IMR-90 (cell line): Measurements from ENCODE around the gene MBD3L4. TPM values are rescaled to one million over a fixed set of nuclear protein-coding genes. Genes with fewer than 3 reads are reported as not detected.

Experiments
- ATAC-seq: fragments of 200-7000 bp; cut with Tn5 transposase; 2 replicates; pipeline ENCODE4 v1.9.1; 2020; ENCODE audit warnings: low read depth, mild to moderate bottlenecking, moderate library complexity
- BruUV-seq: library from RNA; stranded (reverse); fragments of 400-500 nt; replicated peaks from 2 replicates; lab custom pipeline; 2021; lab: Mats Ljungman, UMichigan
- CTCF ChIA-PET: fragments of 300-600 bp; formaldehyde crosslinking; extraction: SDS; loops from one replicate; lab custom pipeline; 2021; ENCODE audit warnings: antibody characterized with exemption; lab: Yijun Ruan, JAX
- POLR2A ChIA-PET: fragments of 300-600 bp; sonication (Branson Sonifier 250); formaldehyde crosslinking; loops from one replicate; lab custom pipeline; 2022; ENCODE audit warnings: antibody characterized with exemption; ENCODE audit not compliant: unreplicated experiment; lab: Charles Lee
- DNase-seq: peaks from one replicate; pipeline ENCODE4 v3.0.0; 2013
- H2AFZ ChIP-seq: replicated peaks from 2 replicates; pipeline ENCODE3; 2013; ENCODE audit warnings: low read length, mild to moderate bottlenecking; ENCODE audit not compliant: poor library complexity
- H2AK5ac ChIP-seq: 2 replicates; pipeline ENCODE4 v1.6.1; 2013; ENCODE audit warnings: low read depth, low read length, inconsistent platforms
- H2AK9ac ChIP-seq: replicated peaks from 2 replicates; pipeline ENCODE3; 2013; ENCODE audit warnings: mild to moderate bottlenecking, low read depth, low read length, moderate library complexity; ENCODE audit not compliant: poor library complexity
- H2BK120ac ChIP-seq: 2 replicates; pipeline ENCODE4 v1.6.1; 2013; ENCODE audit warnings: low read depth, low read length, inconsistent platforms
- H2BK15ac ChIP-seq: 3 replicates; pipeline ENCODE4 v1.6.1; 2013; ENCODE audit warnings: low read depth, low read length, inconsistent platforms
- H2BK20ac ChIP-seq: 2 replicates; pipeline ENCODE4 v1.6.1; 2013; ENCODE audit warnings: low read depth, mild to moderate bottlenecking, inconsistent platforms, low read length, moderate library complexity
- H2BK5ac ChIP-seq: 2 replicates; pipeline ENCODE4 v1.6.1; 2013; ENCODE audit warnings: mild to moderate bottlenecking, low read depth, low read length, inconsistent platforms; ENCODE audit not compliant: poor library complexity, severe bottlenecking
- H3K14ac ChIP-seq: replicated peaks from 2 replicates; pipeline ENCODE4 v1.6.1; 2013; ENCODE audit warnings: low read depth, low read length, inconsistent platforms
- H3K18ac ChIP-seq: 2 replicates; pipeline ENCODE4 v1.6.1; 2013; ENCODE audit warnings: low read depth, low read length, control low read depth
- H3K23ac ChIP-seq: 2 replicates; pipeline ENCODE4 v1.6.1; 2013; ENCODE audit warnings: low read depth, low read length, inconsistent platforms
- H3K27ac ChIP-seq: 2 replicates; pipeline ENCODE4 v1.5.1; 2013; ENCODE audit warnings: mild to moderate bottlenecking, control low read depth, low read length; ENCODE audit not compliant: insufficient read depth
- H3K27me3 ChIP-seq: 2 replicates; pipeline ENCODE4 v1.6.1; 2013; ENCODE audit warnings: low read length; ENCODE audit not compliant: control insufficient read depth, insufficient read depth
- H3K36me3 ChIP-seq: 2 replicates; pipeline ENCODE4 v1.6.1; 2013; ENCODE audit warnings: low read length, mixed read lengths; ENCODE audit not compliant: control insufficient read depth, insufficient read depth
- H3K4ac ChIP-seq: 2 replicates; pipeline ENCODE4 v1.6.1; 2013; ENCODE audit warnings: low read depth, low read length, inconsistent platforms
- H3K4me1 ChIP-seq: 2 replicates; pipeline ENCODE4 v1.6.1; 2013; ENCODE audit warnings: low read length, mixed read lengths; ENCODE audit not compliant: control insufficient read depth, insufficient read depth
- H3K4me2 ChIP-seq: 2 replicates; pipeline ENCODE4 v1.6.1; 2013; ENCODE audit warnings: low read depth, mild to moderate bottlenecking, control low read depth, low read length, moderate library complexity
- H3K4me3 ChIP-seq: 2 replicates; pipeline ENCODE4 v1.5.1; 2013; ENCODE audit warnings: low read depth, mild to moderate bottlenecking, control low read depth, low read length, moderate library complexity; ENCODE audit not compliant: insufficient read depth
- H3K56ac ChIP-seq: 2 replicates; pipeline ENCODE4 v1.6.1; 2013; ENCODE audit warnings: low read length, inconsistent platforms; ENCODE audit not compliant: insufficient read depth; ENCODE audit errors: extremely low read depth
- H3K79me1 ChIP-seq, 2 experiments: 2 replicates each; pipeline ENCODE4 v1.6.1; 2013; ENCODE audit warnings: low read length in 2 of 2, inconsistent platforms in 1 of 2, low read depth in 1 of 2
- H3K9ac ChIP-seq: 2 replicates; pipeline ENCODE4 v1.6.1; 2013; ENCODE audit warnings: low read depth, low read length, control low read depth
- H3K9me1 ChIP-seq: 2 replicates; pipeline ENCODE4 v1.6.1; 2013; ENCODE audit warnings: low read length, inconsistent platforms; ENCODE audit not compliant: insufficient read depth
- H3K9me3 ChIP-seq: 2 replicates; pipeline ENCODE4 v1.6.1; 2013; ENCODE audit warnings: low read length; ENCODE audit not compliant: control insufficient read depth, insufficient read depth
- H4K20me1 ChIP-seq: 2 replicates; pipeline ENCODE4 v1.6.1; 2013; ENCODE audit warnings: low read length, inconsistent platforms; ENCODE audit not compliant: insufficient read depth
- H4K5ac ChIP-seq: 2 replicates; pipeline ENCODE4 v1.6.1; 2013; ENCODE audit warnings: mild to moderate bottlenecking, low read depth, low read length, control low read depth
- H4K8ac ChIP-seq, 2 experiments: 2 replicates each; pipeline ENCODE4 v1.6.1; 2013; ENCODE audit warnings: low read depth in 2 of 2, low read length in 2 of 2, control low read depth in 1 of 2, inconsistent platforms in 1 of 2
- H4K91ac ChIP-seq: 2 replicates; pipeline ENCODE4 v1.6.1; 2013; ENCODE audit warnings: low read depth, low read length, inconsistent platforms; ENCODE audit not compliant: insufficient read depth
- BHLHE40 ChIP-seq: fragments of 150-350 bp; IDR thresholded peaks from 2 replicates; pipeline ENCODE4 v1.6.1; 2016; ENCODE audit warnings: mild to moderate bottlenecking, low read depth, low read length
- CEBPB ChIP-seq: IDR thresholded peaks from 2 replicates; pipeline ENCODE4 v1.6.1; 2012; ENCODE audit warnings: low read depth, low read length, improper control_type of control experiment
- CHD1 ChIP-seq: IDR thresholded peaks from 2 replicates; pipeline ENCODE4 v1.6.1; 2012; ENCODE audit warnings: low read depth, low read length, improper control_type of control experiment
- FOS ChIP-seq: fragments of 150-350 bp; IDR thresholded peaks from 2 replicates; pipeline ENCODE4 v1.6.1; 2016; ENCODE audit warnings: low read depth, low read length
- MAFK ChIP-seq: IDR thresholded peaks from 2 replicates; pipeline ENCODE4 v1.6.1; 2012; ENCODE audit warnings: low read depth, low read length, improper control_type of control experiment
- MAZ ChIP-seq: IDR thresholded peaks from 2 replicates; pipeline ENCODE4 v1.6.1; 2012; ENCODE audit warnings: low read depth, mild to moderate bottlenecking, low read length, improper control_type of control experiment, moderate library complexity, borderline replicate concordance
- MXI1 ChIP-seq: IDR thresholded peaks from 2 replicates; pipeline ENCODE4 v1.6.1; 2012; ENCODE audit warnings: low read depth, mild to moderate bottlenecking, low read length, moderate library complexity, borderline replicate concordance
- NFE2L2 ChIP-seq: fragments of 150-350 bp; IDR thresholded peaks from 2 replicates; pipeline ENCODE4 v1.6.1; 2016; ENCODE audit warnings: low read depth, mild to moderate bottlenecking, low read length
- POLR2A ChIP-seq: IDR thresholded peaks from 2 replicates; pipeline ENCODE4 v1.6.1; 2012; ENCODE audit warnings: mild to moderate bottlenecking, low read depth, low read length
- RAD21 ChIP-seq: IDR thresholded peaks from 2 replicates; pipeline ENCODE4 v1.6.1; 2012; ENCODE audit warnings: low read length, improper control_type of control experiment
- RCOR1 ChIP-seq: IDR thresholded peaks from 2 replicates; pipeline ENCODE4 v1.6.1; 2012; ENCODE audit warnings: mild to moderate bottlenecking, low read length, improper control_type of control experiment; ENCODE audit not compliant: insufficient replicate concordance
- RFX5 ChIP-seq: IDR thresholded peaks from 2 replicates; pipeline ENCODE4 v1.8.0; 2012; ENCODE audit warnings: low read depth, mild to moderate bottlenecking, low read length, moderate library complexity
- SMC3 ChIP-seq: fragments of 150-350 bp; IDR thresholded peaks from 2 replicates; pipeline ENCODE4 v1.6.1; 2016; ENCODE audit warnings: low read depth, mild to moderate bottlenecking, antibody characterized with exemption, low read length, moderate library complexity
- WGBS, 2 experiments: methylation state at CpG; one replicate each; pipeline versions ENCODE4 v1.1.5 to v1.1.7; 2013; ENCODE audit warnings: missing lambda C conversion rate in 2 of 2; ENCODE audit not compliant: insufficient read length in 1 of 2; ENCODE audit errors: extremely low coverage in 2 of 2; 5-methylcytosine and 5-hydroxymethylcytosine counted together
- dilution Hi-C: fragments of 300-500 bp; cut with HindIII; formaldehyde crosslinking; loops from one replicate; pipeline ENCODE4 v1.14.3; 2018; ENCODE audit warnings: low sequenced_read_pairs; ENCODE audit not compliant: unreplicated experiment
- in situ Hi-C: fragments of 300-500 bp; cut with MboI; formaldehyde crosslinking; loops from 3 replicates; pipeline ENCODE4 v1.14.3; 2019; ENCODE audit warnings: low sequenced_read_pairs, inconsistent platforms, mixed read lengths
- intact Hi-C: fragments of 100-400 bp; cut with micrococcal nuclease; formaldehyde crosslinking; loops from 2 replicates; pipeline ENCODE4 v1.10.0; 2022
- polyA plus RNA-seq, 3 experiments: library from polyadenylated mRNA; depleted of rRNA; stranded (reverse); fragments of >200 nt; gene quantifications; 2 replicates each; pipeline ENCODE4 v1.2.3, GENCODE V29; 2012; ENCODE audit warnings: low replicate concordance in 1 of 3
- total RNA-seq: library from RNA; depleted of rRNA; stranded (reverse); fragments of >200 nt; gene quantifications from 2 replicates; pipeline ENCODE4 v1.2.3, GENCODE V29; 2012
- TF ChIP-seq, protein P1 (sequence below): conservative IDR thresholded peaks from 2 replicates; pipeline ENCODE4 v1.5.1; 2012; ENCODE audit warnings: mild to moderate bottlenecking, low read depth, low read length, improper control_type of control experiment
- TF ChIP-seq, protein P2 (sequence below): fragments of 150-350 bp; IDR thresholded peaks from 2 replicates; pipeline ENCODE4 v1.6.1; 2017; ENCODE audit warnings: mild to moderate bottlenecking, antibody characterized with exemption, low read length, low read depth

Gene MBD3L4
- total and polyA plus RNA-seq, 2 of the 4 experiments (the other 2 are of a cell fraction): not detected

DNA sequence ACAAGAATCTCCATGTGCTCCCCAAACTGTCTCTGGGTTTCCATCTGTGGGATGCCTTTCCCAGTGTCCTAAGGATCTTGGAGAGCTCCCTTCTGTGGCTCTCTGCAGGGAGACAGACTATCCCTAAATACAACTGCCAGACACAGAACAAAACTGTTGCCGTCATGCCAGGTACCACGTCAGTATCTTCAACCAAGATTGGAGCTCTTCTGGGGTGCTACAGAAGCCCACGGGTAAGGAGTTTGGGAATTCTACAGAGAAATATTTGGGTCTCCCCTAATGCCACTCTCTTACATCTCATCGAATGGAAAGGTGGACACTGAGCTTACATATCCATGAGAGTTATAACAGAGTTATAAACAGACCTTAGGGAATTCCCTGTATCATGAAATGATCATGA lies 23.4 kb upstream of the MBD3L4 start:
- no peak overlapping the region for H4K8ac ChIP-seq
- no peaks in the 10 kb centered on the region for H3K9me3 ChIP-seq
- H3K4me2 ChIP-seq: no peak overlapping the region
- H2BK120ac ChIP-seq: no peak overlapping the region
- ATAC-seq (no peak), DNase-seq (no peak)
- H3K36me3 ChIP-seq: no peaks in the 10 kb centered on the region
- no peak overlapping the region for H2BK5ac ChIP-seq
- no peak overlapping the region for H2AK5ac ChIP-seq
- H4K5ac ChIP-seq: no peak overlapping the region
- no peak overlapping the region for H3K4me3 ChIP-seq
- no peak overlapping the region for H3K56ac ChIP-seq
- no peaks in the 10 kb centered on the region for H3K4me1 ChIP-seq
- BruUV-seq: no TSS peak
- no peaks in the 10 kb centered on the region for H3K9me1 ChIP-seq
- ChIA-PET POLR2A (no interaction called here), CTCF (no interaction called here)
- no peak overlapping the region for H3K23ac ChIP-seq
- dilution Hi-C loops: no loop called here
- no peak overlapping the region for H2BK20ac ChIP-seq
- H3K27ac ChIP-seq: no peak overlapping the region
- no peaks in the 10 kb centered on the region for H4K20me1 ChIP-seq
- H4K91ac ChIP-seq: no peak overlapping the region
- no peak overlapping the region for H3K14ac ChIP-seq
- H3K9ac ChIP-seq: no peak overlapping the region
- H2AFZ ChIP-seq: no peak overlapping the region
- H3K4ac ChIP-seq: no peak overlapping the region
- H3K18ac ChIP-seq: no peak overlapping the region
- TF ChIP-seq MAFK (no peak), MXI1 (no peak), CEBPB (no peak), RFX5 (no peak), CHD1 (no peak), FOS (no peak), MAZ (no peak), BHLHE40 (no peak), RCOR1 (no peak), SMC3 (no peak), RAD21 (no peak), NFE2L2 (no peak), POLR2A (no peak)
- TF ChIP-seq, protein P1, sequence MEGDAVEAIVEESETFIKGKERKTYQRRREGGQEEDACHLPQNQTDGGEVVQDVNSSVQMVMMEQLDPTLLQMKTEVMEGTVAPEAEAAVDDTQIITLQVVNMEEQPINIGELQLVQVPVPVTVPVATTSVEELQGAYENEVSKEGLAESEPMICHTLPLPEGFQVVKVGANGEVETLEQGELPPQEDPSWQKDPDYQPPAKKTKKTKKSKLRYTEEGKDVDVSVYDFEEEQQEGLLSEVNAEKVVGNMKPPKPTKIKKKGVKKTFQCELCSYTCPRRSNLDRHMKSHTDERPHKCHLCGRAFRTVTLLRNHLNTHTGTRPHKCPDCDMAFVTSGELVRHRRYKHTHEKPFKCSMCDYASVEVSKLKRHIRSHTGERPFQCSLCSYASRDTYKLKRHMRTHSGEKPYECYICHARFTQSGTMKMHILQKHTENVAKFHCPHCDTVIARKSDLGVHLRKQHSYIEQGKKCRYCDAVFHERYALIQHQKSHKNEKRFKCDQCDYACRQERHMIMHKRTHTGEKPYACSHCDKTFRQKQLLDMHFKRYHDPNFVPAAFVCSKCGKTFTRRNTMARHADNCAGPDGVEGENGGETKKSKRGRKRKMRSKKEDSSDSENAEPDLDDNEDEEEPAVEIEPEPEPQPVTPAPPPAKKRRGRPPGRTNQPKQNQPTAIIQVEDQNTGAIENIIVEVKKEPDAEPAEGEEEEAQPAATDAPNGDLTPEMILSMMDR: no peak
- TF ChIP-seq, protein P2, sequence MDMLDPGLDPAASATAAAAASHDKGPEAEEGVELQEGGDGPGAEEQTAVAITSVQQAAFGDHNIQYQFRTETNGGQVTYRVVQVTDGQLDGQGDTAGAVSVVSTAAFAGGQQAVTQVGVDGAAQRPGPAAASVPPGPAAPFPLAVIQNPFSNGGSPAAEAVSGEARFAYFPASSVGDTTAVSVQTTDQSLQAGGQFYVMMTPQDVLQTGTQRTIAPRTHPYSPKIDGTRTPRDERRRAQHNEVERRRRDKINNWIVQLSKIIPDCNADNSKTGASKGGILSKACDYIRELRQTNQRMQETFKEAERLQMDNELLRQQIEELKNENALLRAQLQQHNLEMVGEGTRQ: no peak
- H3K79me1 ChIP-seq: no peaks in the 10 kb centered on the region
- H2BK15ac ChIP-seq: no peak overlapping the region
- in situ Hi-C loops: no loop called here
- H2AK9ac ChIP-seq: no peak overlapping the region
- intact Hi-C loops: loop anchor here (10.0 kb wide), 1 partner anchor 329 kb away; the partner anchor contains the start of genes GPR108 and TRIP10
- no peaks in the 10 kb centered on the region for H3K27me3 ChIP-seq
- no CpG with 5 or more reads among the region's 4 CpGs for WGBS, 2 experiments
